GM06990 (cell line): ENCODE data around the gene CFAP61.

Source experiments
- DNase-seq: peaks from one replicate; pipeline ENCODE4 v3.0.0-alpha.2; 2011; ENCODE audit not compliant: insufficient read length; ENCODE audit errors: extremely low read depth
- H3K27me3 ChIP-seq: replicated peaks from 2 replicates; pipeline ENCODE4 v1.6.0; 2011; ENCODE audit warnings: low read length; ENCODE audit not compliant: control insufficient read depth, insufficient read depth
- H3K36me3 ChIP-seq: 2 replicates; pipeline ENCODE4 v1.5.1; 2011; ENCODE audit warnings: low read length; ENCODE audit not compliant: control insufficient read depth, insufficient read depth
- H3K4me3 ChIP-seq: replicated peaks from 2 replicates; pipeline ENCODE4 v1.5.1; 2011; ENCODE audit warnings: low read depth, mild to moderate bottlenecking, control low read depth, low read length
- TF ChIP-seq, protein P1 (sequence below): IDR thresholded peaks from 2 replicates; pipeline ENCODE4 v1.5.1; 2011; ENCODE audit warnings: low read length, control low read depth, mild to moderate bottlenecking, inconsistent platforms; ENCODE audit not compliant: insufficient read depth, poor library complexity, severe bottlenecking

CFAP61 gene

DNA sequence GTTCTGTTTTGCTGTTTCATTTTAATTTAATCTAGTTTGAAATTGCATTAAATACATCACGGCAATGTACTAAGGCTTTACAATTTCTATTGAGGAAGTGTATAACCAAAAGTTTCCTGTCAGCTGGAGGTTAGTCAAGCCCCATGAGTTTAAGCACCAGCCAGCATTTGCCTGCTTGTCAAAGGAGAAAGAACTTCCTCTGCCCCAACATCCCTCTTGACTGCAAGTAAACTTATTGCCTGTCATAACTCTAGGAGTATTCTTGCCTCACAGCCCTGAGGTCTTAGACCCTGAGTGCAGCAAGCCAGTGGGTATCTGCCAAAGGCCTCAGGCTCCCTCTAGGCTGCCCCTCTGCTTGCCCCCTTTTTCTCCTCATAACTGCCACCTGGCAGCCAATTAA is 208.8 kb downstream of the CFAP61 start:
- H3K27me3 ChIP-seq = no peaks in the 10 kb centered on the region
- H3K36me3 ChIP-seq = no peaks in the 10 kb centered on the region
- TF ChIP-seq, protein P1, sequence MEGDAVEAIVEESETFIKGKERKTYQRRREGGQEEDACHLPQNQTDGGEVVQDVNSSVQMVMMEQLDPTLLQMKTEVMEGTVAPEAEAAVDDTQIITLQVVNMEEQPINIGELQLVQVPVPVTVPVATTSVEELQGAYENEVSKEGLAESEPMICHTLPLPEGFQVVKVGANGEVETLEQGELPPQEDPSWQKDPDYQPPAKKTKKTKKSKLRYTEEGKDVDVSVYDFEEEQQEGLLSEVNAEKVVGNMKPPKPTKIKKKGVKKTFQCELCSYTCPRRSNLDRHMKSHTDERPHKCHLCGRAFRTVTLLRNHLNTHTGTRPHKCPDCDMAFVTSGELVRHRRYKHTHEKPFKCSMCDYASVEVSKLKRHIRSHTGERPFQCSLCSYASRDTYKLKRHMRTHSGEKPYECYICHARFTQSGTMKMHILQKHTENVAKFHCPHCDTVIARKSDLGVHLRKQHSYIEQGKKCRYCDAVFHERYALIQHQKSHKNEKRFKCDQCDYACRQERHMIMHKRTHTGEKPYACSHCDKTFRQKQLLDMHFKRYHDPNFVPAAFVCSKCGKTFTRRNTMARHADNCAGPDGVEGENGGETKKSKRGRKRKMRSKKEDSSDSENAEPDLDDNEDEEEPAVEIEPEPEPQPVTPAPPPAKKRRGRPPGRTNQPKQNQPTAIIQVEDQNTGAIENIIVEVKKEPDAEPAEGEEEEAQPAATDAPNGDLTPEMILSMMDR = no peak
- no peak overlapping the region for H3K4me3 ChIP-seq
- DNase-seq = no peak

DNA sequence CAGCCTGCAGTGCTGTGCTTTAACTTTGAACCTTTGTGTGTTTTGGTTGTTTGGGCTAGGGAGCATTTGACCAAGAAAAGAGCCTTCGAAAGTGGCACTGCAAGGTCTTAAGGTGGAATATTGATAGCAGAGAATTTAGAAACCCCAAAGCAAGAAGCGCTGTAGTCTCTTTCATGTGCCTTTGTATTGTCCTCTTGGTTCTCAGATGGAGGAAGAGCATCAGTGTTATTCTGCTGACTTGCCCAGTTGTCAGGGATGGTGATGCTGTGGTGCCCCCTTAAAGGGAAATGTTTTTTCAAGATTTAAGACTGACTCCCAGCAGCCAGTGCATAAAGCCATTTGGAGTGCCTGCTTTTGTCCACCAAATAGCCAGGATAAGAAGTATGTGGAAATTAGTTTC is 212.9 kb downstream of the CFAP61 start:
- no peak for DNase-seq
- TF ChIP-seq, protein P1 = no peak
- H3K36me3 ChIP-seq = no peaks in the 10 kb centered on the region
- no peak overlapping the region for H3K4me3 ChIP-seq
- H3K27me3 ChIP-seq = no peaks in the 10 kb centered on the region

DNA sequence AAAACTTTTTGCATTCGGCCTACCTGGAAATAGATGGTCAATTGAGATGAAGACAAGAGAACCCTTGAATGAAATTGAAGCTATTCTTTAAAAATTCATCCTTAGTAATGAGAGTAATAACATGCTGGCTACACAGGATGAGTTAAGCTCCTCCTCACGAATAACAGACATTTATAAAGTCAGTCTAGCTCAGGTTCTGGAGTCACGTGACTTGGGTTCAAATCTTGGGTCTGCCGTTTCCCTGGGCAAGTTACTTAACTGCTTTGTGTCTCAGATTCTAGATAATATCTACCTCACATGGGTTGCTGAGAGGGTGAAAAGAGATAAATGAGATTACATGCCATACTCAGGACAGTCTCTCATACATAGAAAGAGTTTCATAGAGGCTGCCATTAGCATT is 214.2 kb downstream of the CFAP61 start:
- no peak overlapping the region for H3K4me3 ChIP-seq
- no peak for DNase-seq
- TF ChIP-seq, protein P1 = no peak
- no peaks in the 10 kb centered on the region for H3K27me3 ChIP-seq
- H3K36me3 ChIP-seq = no peaks in the 10 kb centered on the region

DNA sequence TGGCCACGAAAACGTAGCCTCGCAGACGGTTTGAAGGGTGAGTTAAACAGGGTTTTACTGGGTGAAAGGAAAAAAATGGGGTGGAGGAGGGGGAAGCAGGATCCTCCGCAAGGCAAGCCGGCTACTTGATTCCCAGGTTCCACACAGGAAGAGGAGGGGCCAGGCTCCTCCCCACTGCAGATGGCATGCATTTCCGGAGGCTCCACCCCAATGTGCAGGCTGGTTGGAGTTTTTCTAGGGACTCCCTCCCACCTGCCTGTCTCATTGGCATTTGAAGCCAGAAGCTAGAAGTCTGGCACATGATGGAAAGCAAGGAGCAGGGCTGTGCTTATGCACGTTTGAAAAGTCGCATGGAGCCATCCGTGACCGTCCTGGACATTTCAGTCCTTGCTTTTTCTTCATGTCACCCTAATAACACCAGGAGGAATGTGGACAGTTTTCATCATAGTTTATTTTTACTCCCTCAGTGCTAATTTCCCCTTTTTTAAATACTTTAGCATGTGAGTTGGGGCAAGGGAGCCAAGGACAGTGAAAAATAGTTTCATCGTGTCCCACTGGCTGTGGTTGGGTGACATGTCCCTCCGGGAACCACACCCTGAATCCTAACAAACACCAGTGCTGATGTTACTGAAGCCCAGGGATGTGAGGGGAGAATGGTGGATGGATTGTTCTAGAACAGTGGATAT is 215.5 kb downstream of the CFAP61 start:
- DNase-seq = no peak
- Histone ChIP-seq H3K27me3 (no peaks in the 10 kb centered on the region), H3K36me3 (no peaks in the 10 kb centered on the region), H3K4me3 (no peak overlapping the region)
- TF ChIP-seq, protein P1 = no peak

DNA sequence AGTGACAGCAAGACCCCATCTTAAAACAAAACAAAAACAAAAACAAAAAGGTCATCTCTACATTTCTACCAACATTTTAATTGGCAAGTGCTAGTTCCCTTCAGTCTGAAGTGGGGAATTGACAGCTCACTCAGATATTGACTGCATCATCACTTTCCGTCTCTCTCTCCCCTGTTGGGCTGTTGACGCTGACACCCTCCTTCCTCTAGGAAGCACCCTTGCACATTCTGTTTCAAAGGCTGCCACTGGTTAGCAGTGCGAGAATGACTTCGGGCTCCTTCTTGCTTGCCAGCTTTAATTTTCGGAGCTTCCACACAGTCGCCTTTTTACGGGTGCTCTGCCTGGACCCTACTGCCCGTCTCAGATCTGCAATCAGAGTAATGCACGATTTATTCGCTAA is 218.9 kb downstream of the CFAP61 start:
- Histone ChIP-seq H3K27me3 (no peaks in the 10 kb centered on the region), H3K4me3 (no peak overlapping the region), H3K36me3 (no peaks in the 10 kb centered on the region)
- TF ChIP-seq, protein P1 = no peak
- no peak for DNase-seq

DNA sequence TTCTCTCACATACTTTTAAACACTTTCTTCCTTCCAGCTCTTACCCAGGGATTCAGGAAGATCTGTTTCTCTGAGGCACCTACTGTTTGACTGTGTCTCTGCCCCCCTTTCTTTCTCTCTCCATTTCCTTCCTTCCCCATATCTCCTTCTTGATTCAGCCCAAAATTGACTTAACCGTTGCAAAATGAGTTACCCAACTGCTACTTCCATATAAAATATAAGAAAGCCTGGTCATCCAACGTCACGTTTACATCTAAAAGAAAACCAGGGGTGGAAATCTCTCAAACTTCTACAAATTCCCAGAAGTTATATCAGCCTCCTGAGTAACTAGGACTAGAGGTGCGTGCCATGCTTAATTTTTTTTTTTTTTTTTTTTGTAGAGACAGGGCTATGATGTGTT is 220.4 kb downstream of the CFAP61 start:
- Histone ChIP-seq H3K36me3 (no peaks in the 10 kb centered on the region), H3K27me3 (no peaks in the 10 kb centered on the region), H3K4me3 (no peak overlapping the region)
- DNase-seq = no peak
- TF ChIP-seq, protein P1 = no peak
